Measurements from ENCODE around the gene NEDD8.

The NEDD8 gene

GRCh38 chr14:24183014-24183481 is 49.1 kb downstream of the NEDD8 start (continued):
- TF ChIP-seq CREB5 (CRISPR knock-in tag; IDR thresholded peaks at IDR 0.05; ENCODE audit: low read depth) = no peak
- TF ChIP-seq TCF4 (CRISPR knock-in tag; IDR thresholded peaks at IDR 0.05; ENCODE audit: borderline replicate concordance) = no peak
- TF ChIP-seq RARB (CRISPR knock-in tag; IDR thresholded peaks at IDR 0.05) = no peak
- no peak for TF ChIP-seq TOX (CRISPR knock-in tag; IDR thresholded peaks at IDR 0.05; ENCODE audit: borderline replicate concordance)
- TF ChIP-seq TSHZ2 (CRISPR knock-in tag; IDR thresholded peaks at IDR 0.05) = no peak
- TF ChIP-seq SNAI2 (CRISPR knock-in tag; IDR thresholded peaks at IDR 0.05) = no peak

GRCh38 chr14:24182110-24182882 is 49.9 kb downstream of the NEDD8 start:
- no peak for TF ChIP-seq CREB5 (CRISPR knock-in tag; IDR thresholded peaks at IDR 0.05; ENCODE audit: low read depth)
- TF ChIP-seq TCF4 (CRISPR knock-in tag; IDR thresholded peaks at IDR 0.05; ENCODE audit: borderline replicate concordance) = no peak
- TF ChIP-seq PPARA (CRISPR knock-in tag; IDR thresholded peaks at IDR 0.05; ENCODE audit: borderline replicate concordance) = no peak
- no peak for TF ChIP-seq ZNF8 (CRISPR knock-in tag; IDR thresholded peaks at IDR 0.05)
- no peak for TF ChIP-seq ZNF565 (CRISPR knock-in tag; conservative IDR thresholded peaks at IDR 0.05; ENCODE audit: low read depth)
- no peak for TF ChIP-seq ZFP30 (CRISPR knock-in tag; IDR thresholded peaks at IDR 0.05)
- TF ChIP-seq RARB (CRISPR knock-in tag; IDR thresholded peaks at IDR 0.05) = no peak
- no peak for TF ChIP-seq ZC3H10 (CRISPR knock-in tag; IDR thresholded peaks at IDR 0.05)
- no peak for TF ChIP-seq TOX (CRISPR knock-in tag; IDR thresholded peaks at IDR 0.05; ENCODE audit: borderline replicate concordance)
- no peak for TF ChIP-seq ARNTL (CRISPR knock-in tag; IDR thresholded peaks at IDR 0.05; ENCODE audit: borderline replicate concordance, low read depth)
- TF ChIP-seq CSRNP3 (CRISPR knock-in tag; IDR thresholded peaks at IDR 0.05) = no peak
- no peak for TF ChIP-seq SNAI2 (CRISPR knock-in tag; IDR thresholded peaks at IDR 0.05)
- no peak for TF ChIP-seq OSR1 (CRISPR knock-in tag; IDR thresholded peaks at IDR 0.05)
- TF ChIP-seq BACH2 (CRISPR knock-in tag; IDR thresholded peaks at IDR 0.05; ENCODE audit: borderline replicate concordance) = no peak
- no peak for TF ChIP-seq ZFP3 (CRISPR knock-in tag; IDR thresholded peaks at IDR 0.05)
- no peak for TF ChIP-seq TSHZ2 (CRISPR knock-in tag; IDR thresholded peaks at IDR 0.05)
- ATAC-seq = no peak

- no peak for ATAC-seq
- TF ChIP-seq ZFP30 (CRISPR knock-in tag; IDR thresholded peaks at IDR 0.05) (no peak), ZNF8 (CRISPR knock-in tag; IDR thresholded peaks at IDR 0.05) (no peak), ISL1 (CRISPR knock-in tag; IDR thresholded peaks at IDR 0.05) (no peak), OSR1 (CRISPR knock-in tag; IDR thresholded peaks at IDR 0.05) (no peak), ARNTL (CRISPR knock-in tag; IDR thresholded peaks at IDR 0.05; ENCODE audit: borderline replicate concordance, low read depth) (no peak), CSRNP3 (CRISPR knock-in tag; IDR thresholded peaks at IDR 0.05) (no peak), CREB5 (CRISPR knock-in tag; IDR thresholded peaks at IDR 0.05; ENCODE audit: low read depth) (no peak), PPARA (CRISPR knock-in tag; IDR thresholded peaks at IDR 0.05; ENCODE audit: borderline replicate concordance) (no peak), PATZ1 (CRISPR knock-in tag; IDR thresholded peaks at IDR 0.05; ENCODE audit: borderline replicate concordance) (no peak), ZNF565 (CRISPR knock-in tag; conservative IDR thresholded peaks at IDR 0.05; ENCODE audit: low read depth) (no peak), TCF4 (CRISPR knock-in tag; IDR thresholded peaks at IDR 0.05; ENCODE audit: borderline replicate concordance) (no peak), ZFP3 (CRISPR knock-in tag; IDR thresholded peaks at IDR 0.05) (no peak)
Measured at GRCh38 chr14:24181371-24182077, 50.6 kb downstream of the NEDD8 start.
